Heart right ventricle (tissue), 16 donors: ENCODE results near the gene PYROXD2. TPM values are rescaled to one million over a fixed set of nuclear protein-coding genes. Genes with fewer than 3 reads are reported as not detected.
A peak's percentile ranks its signal among the peaks of the same experiment; 100 is the strongest.

Source experiments
- ATAC-seq, 8 donors: fragments of 200-7000 bp; cut with Tn5 transposase; one replicate each; pipeline ENCODE4 v1.9.1; 2020; ENCODE audit warnings: mild to moderate bottlenecking in 8 of 8, moderate library complexity in 8 of 8, moderate number of reproducible peaks in 1 of 8
- DNase-seq, 2 donors: peaks; one replicate each; pipeline ENCODE4 v3.0.0-alpha.2; 2020
- H3K27ac ChIP-seq, 10 donors: fragments of 200-600 bp; sonication (generic) in 2 of 10; one replicate each; pipeline versions ENCODE4 v1.5.0 to v1.8.0; 2020 to 2022; ENCODE audit warnings: mild to moderate bottlenecking in 3 of 10
- H3K27me3 ChIP-seq, 7 donors: fragments of 200-600 bp; one replicate each; pipeline ENCODE4 v1.8.0; 2021 to 2022; ENCODE audit warnings: mild to moderate bottlenecking in 2 of 7
- H3K36me3 ChIP-seq, 9 donors: fragments of 200-600 bp; sonication (generic) in 1 of 9; one replicate each; pipeline versions ENCODE4 v1.5.0 to v1.8.0; 2020 to 2022; ENCODE audit warnings: mild to moderate bottlenecking in 2 of 9
- H3K4me1 ChIP-seq, 9 donors: fragments of 200-600 bp; sonication (generic) in 1 of 9; one replicate each; pipeline versions ENCODE4 v1.5.0 to v1.8.0; 2020 to 2022; ENCODE audit warnings: mild to moderate bottlenecking in 4 of 9
- H3K4me3 ChIP-seq, 10 donors: fragments of 200-600 bp; sonication (generic) in 2 of 10; one replicate each; pipeline versions ENCODE4 v1.5.0 to v1.8.0; 2020 to 2022; ENCODE audit warnings: mild to moderate bottlenecking in 7 of 10, moderate library complexity in 2 of 10
- H3K9me3 ChIP-seq, 11 donors: fragments of 200-600 bp in 10 of 11; sonication (generic) in 2 of 11; one replicate each; pipeline versions ENCODE4 v1.5.0 to v1.8.0; 2013 to 2022; ENCODE audit warnings: mild to moderate bottlenecking in 2 of 11, control low read depth in 1 of 11, moderate library complexity in 1 of 11
- CTCF ChIP-seq, 9 donors: fragments of 200-600 bp; sonication (generic) in 2 of 9; IDR thresholded peaks; one replicate each; pipeline versions ENCODE4 v1.5.0 to v1.8.0; 2021 to 2022; ENCODE audit warnings: antibody characterized with exemption in 9 of 9, mild to moderate bottlenecking in 5 of 9, moderate library complexity in 1 of 9
- WGBS, 2 donors: extraction: QIAGEN DNeasy Blood & Tissue Kit; methylation state at CpG; one replicate each; pipeline ENCODE4 v1.1.7; 2013; ENCODE audit warnings: inconsistent platforms in 1 of 2; 5-methylcytosine and 5-hydroxymethylcytosine counted together
- intact Hi-C, 10 donors: fragments of 100-400 bp; cut with DNase I; formaldehyde crosslinking; loops; one replicate each; pipeline versions ENCODE4 v1.11.1 to v1.14.2; 2022
- polyA plus RNA-seq, 2 donors: library from polyadenylated mRNA; stranded (reverse); fragments of 200-250 nt; gene quantifications; one replicate each; pipeline ENCODE4 v1.2.3, GENCODE V29; 2013
- total RNA-seq, 10 donors: library from RNA; stranded (reverse); fragmentation: NEBNext Ultra II Directional in 3 of 10; extraction: Animal tissue kit (Norgen Biotek cat#: 25700) in 3 of 10; gene quantifications; one replicate each; pipeline versions ENCODE4 v1.2.1 to v1.2.4, GENCODE V29; 2021 to 2023
- donor health status: Arrhythmogenic right ventricular cardiomyopathy.
- donor health status: ischemic (EF 13 %, LVEDD 7.1; RV severe dilation, severe dysfunction).
- donor health status: healthy with polysubstance abuse.
- donor health status: DM: no; HTN: yes; CAD: no.
- donor health status: DM: no; HTN: no; CAD: no.
- donor health status: ischemic (EF 25% LVEDD 6.9; RV normal size, moderate dysfunction).
- donor health status: ischemic (EF 25% LVEDD 5.7; RV mildly dilated, moderate dysfunction).
- donor health status: healthy.
- donor health status: DM: yes; HTN: yes; CAD: no.
- donor health status: Ischemic cardiomyopathy.
- donor health status: ischemic (EF 35%, LVEDD 5.7; RV mildly dilated, moderate dysfunction).
- donor health status: nonischemic (EF 11% LVEDD 7.7; RV severe dilation, severe dysfunction).
- donor health status: DM: yes; HTN: yes; CAD: no.
- donor health status: PGD.
- donor health status: ischemic (EF 29% LVEDD 5.4; RV normal size, mild dysfunction).
- donor health status: nonischemic (EF 23%, LVEDD 6.1; RV moderate dilation, normal function).

The PYROXD2 gene
- total and polyA plus RNA-seq, 12 donors, result 3.1 to 31.2 (median 13.9) TPM

GRCh38 chr10:98377001-98377400, 38.0 kb downstream of the PYROXD2 start:
- H3K4me1 ChIP-seq, result peaks cover 0 to 25% (median 6%) of the 10 kb centered on the region in 9 donors
- H3K4me3 ChIP-seq, result no peak overlapping the region
- H3K27me3 ChIP-seq, result peaks cover 0 to 3% (median 0%) of the 10 kb centered on the region in 7 donors
- 94 to 99% methylated on average over 2 of the region's 2 CpGs for WGBS, 2 donors
- no peak for TF ChIP-seq CTCF (IDR thresholded peaks at IDR 0.05)
- DNase-seq (no peak), ATAC-seq (no peak)
- H3K9me3 ChIP-seq, result peaks cover 0 to 6% (median 0%) of the 10 kb centered on the region in 11 donors
- no peak overlapping the region for H3K27ac ChIP-seq
- peaks cover 0 to 7% (median 0%) of the 10 kb centered on the region in 9 donors for H3K36me3 ChIP-seq
- intact Hi-C loops, result no loop called here

DNA sequence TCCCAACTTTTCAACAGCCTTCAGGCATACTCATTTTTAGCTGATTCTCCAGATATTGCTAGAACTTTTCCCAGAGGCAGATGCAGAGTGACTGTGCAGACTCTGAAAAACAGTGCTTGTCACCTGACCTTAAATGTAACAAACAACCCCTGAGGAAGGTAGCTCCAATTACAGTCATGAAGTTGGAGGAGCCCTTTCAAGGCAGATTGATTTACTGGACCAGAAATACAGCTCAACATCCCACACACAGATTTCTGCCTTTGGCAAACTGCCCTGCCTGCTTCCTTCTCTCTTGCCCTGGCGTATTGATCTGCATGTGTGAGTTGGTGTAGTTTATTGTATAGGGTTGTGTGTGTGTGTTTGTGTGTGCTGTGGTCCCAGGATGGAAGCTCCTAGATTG, 38.5 kb downstream of the PYROXD2 start:
- Histone ChIP-seq H3K27me3 (peaks cover 0 to 3% (median 0%) of the 10 kb centered on the region in 7 donors), H3K27ac (no peak overlapping the region), H3K9me3 (peaks cover 0 to 6% (median 0%) of the 10 kb centered on the region in 11 donors), H3K36me3 (peaks cover 0 to 7% (median 0%) of the 10 kb centered on the region in 9 donors), H3K4me3 (no peak overlapping the region), H3K4me1 (peaks cover 0 to 25% (median 6%) of the 10 kb centered on the region in 9 donors)
- intact Hi-C loops, result no loop called here
- ATAC-seq (no peak), DNase-seq (no peak)
- TF ChIP-seq CTCF (IDR thresholded peaks at IDR 0.05), result no peak
- 84% methylated on average over 1 of the region's 1 CpG for WGBS, 2 donors

GRCh38 chr10:98374217-98374985, 40.6 kb downstream of the PYROXD2 start:
- H3K27ac ChIP-seq, result no peak overlapping the region
- ATAC-seq, result peak in 5 of 8 donors; percentile 37 to 64 (median 38)
- 46 to 47% methylated on average over 8 of the region's 8 CpGs for WGBS, 2 donors
- no peak for DNase-seq
- H3K9me3 ChIP-seq, result peaks cover 0 to 6% (median 0%) of the 10 kb centered on the region in 11 donors
- peaks cover 0 to 32% (median 6%) of the 10 kb centered on the region in 9 donors for H3K4me1 ChIP-seq
- peaks cover 0 to 3% (median 0%) of the 10 kb centered on the region in 7 donors for H3K27me3 ChIP-seq
- intact Hi-C loops, result no loop called here
- H3K4me3 ChIP-seq, result no peak overlapping the region
- TF ChIP-seq CTCF (IDR thresholded peaks at IDR 0.05), result no peak
- peaks cover 0 to 7% (median 0%) of the 10 kb centered on the region in 9 donors for H3K36me3 ChIP-seq

- intact Hi-C loops, result no loop called here
- peaks cover 0 to 32% (median 6%) of the 10 kb centered on the region in 9 donors for H3K4me1 ChIP-seq
- H3K36me3 ChIP-seq, result peaks cover 0 to 7% (median 0%) of the 10 kb centered on the region in 9 donors
- ATAC-seq (peak in 5 of 8 donors; percentile 13 to 65 (median 46)), DNase-seq (no peak)
- H3K27me3 ChIP-seq, result peaks cover 0 to 3% (median 0%) of the 10 kb centered on the region in 7 donors
- H3K4me3 ChIP-seq, result no peak overlapping the region
- peaks cover 0 to 6% (median 0%) of the 10 kb centered on the region in 11 donors for H3K9me3 ChIP-seq
- no peak overlapping the region for H3K27ac ChIP-seq
- no peak for TF ChIP-seq CTCF (IDR thresholded peaks at IDR 0.05)
- 37 to 45% methylated on average over 12 of the region's 12 CpGs for WGBS, 2 donors
These were observed 41.5 kb downstream of the PYROXD2 start for GRCh38 chr10:98373260-98374040.
